HCT116 (cell line): ENCODE measurements around the gene POP5. TPM values are rescaled to one million over a fixed set of nuclear protein-coding genes. Genes with fewer than 3 reads are reported as not detected.

Experiments used
- ATAC-seq: fragments of 200-7000 bp; cut with Tn5 transposase; 2 replicates; pipeline ENCODE4 v1.9.1; 2020; ENCODE audit warnings: mild to moderate bottlenecking, moderate library complexity
- BruUV-seq: library from RNA; stranded (reverse); fragments of 400-500 nt; replicated peaks from 2 replicates; lab custom pipeline; 2021; lab: Mats Ljungman, UMichigan
- CTCF ChIA-PET: fragments of 300-600 bp; sonication (Branson Sonifier 250); formaldehyde crosslinking; loops from one replicate; lab custom pipeline; 2021; ENCODE audit warnings: antibody characterized with exemption; lab: Charles Lee
- POLR2A ChIA-PET: fragments of 300-600, 350-600 bp; sonication (Branson Sonifier 250); formaldehyde crosslinking; loops from one replicate; lab custom pipeline; 2021; ENCODE audit warnings: antibody characterized with exemption; lab: Charles Lee
- RAD21 ChIA-PET, 2 experiments: fragments of 300-600 bp; sonication (Branson Sonifier 250); formaldehyde crosslinking; loops; one replicate each; lab custom pipeline; 2023; ENCODE audit warnings: low total read pairs in 2 of 2; ENCODE audit not compliant: uncharacterized antibody in 2 of 2, unreplicated experiment in 2 of 2, low non-redundant PET in 1 of 2; lab: Charles Lee
- DNase-seq: peaks from one replicate; pipeline ENCODE4 v3.0.0-alpha.2; 2010; ENCODE audit warnings: low read depth, low spot score
- H2AFZ ChIP-seq: fragments of 200-600 bp; shearing (Covaris generic), sonication (generic); 2 replicates; pipeline ENCODE4 v1.6.1; 2017; ENCODE audit warnings: low read depth, mixed run types, mixed read lengths, antibody characterized with exemption, low read length; ENCODE audit not compliant: poor library complexity, severe bottlenecking
- H3K27ac ChIP-seq: 2 replicates; pipeline ENCODE4 v1.5.1; 2012; ENCODE audit warnings: low read depth, low read length
- H3K27me3 ChIP-seq: fragments of 200-600 bp; sonication (generic); 2 replicates; pipeline ENCODE4 v1.6.1; 2016; ENCODE audit warnings: mixed run types, low read length, mixed read lengths; ENCODE audit not compliant: insufficient read depth
- H3K36me3 ChIP-seq, 2 experiments: fragments of 200-500 bp in 1 of 2; fragments of 200-600 bp in 1 of 2; sonication (Bioruptor generic) in 1 of 2; sonication (generic) in 1 of 2; 2 replicates each; pipeline versions ENCODE4 v1.5.1 to v1.6.1; 2014 to 2016; ENCODE audit warnings: low read length in 2 of 2, inconsistent platforms in 1 of 2, mixed read lengths in 1 of 2, mixed run types in 1 of 2; ENCODE audit not compliant: insufficient read depth in 2 of 2, control insufficient read depth in 1 of 2
- H3K4me1 ChIP-seq, 2 experiments: fragments of 200-600 bp in 1 of 2; sonication (generic) in 1 of 2; 2 replicates each; pipeline versions ENCODE4 v1.5.1 to v1.6.1; 2012 to 2017; ENCODE audit warnings: low read length in 2 of 2, inconsistent platforms in 1 of 2, mild to moderate bottlenecking in 1 of 2, mixed read lengths in 1 of 2, mixed run types in 1 of 2, moderate library complexity in 1 of 2; ENCODE audit not compliant: insufficient read depth in 2 of 2, control insufficient read depth in 1 of 2
- H3K4me2 ChIP-seq: fragments of 200-600 bp; sonication (generic); 2 replicates; pipeline ENCODE4 v1.6.1; 2017; ENCODE audit warnings: mixed run types, low read length, mixed read lengths
- H3K4me3 ChIP-seq, 2 experiments: fragments of 200-600 bp in 1 of 2; sonication (generic) in 1 of 2; replicated peaks in 1 of 2; 2 replicates each; pipeline ENCODE4 v1.5.1; 2011 to 2016; ENCODE audit warnings: low read length in 2 of 2, control low read depth in 1 of 2, low read depth in 1 of 2, mild to moderate bottlenecking in 1 of 2, mixed read lengths in 1 of 2, mixed run types in 1 of 2
- H3K79me2 ChIP-seq: fragments of 200-600 bp; sonication (generic); 2 replicates; pipeline ENCODE4 v1.6.1; 2017; ENCODE audit warnings: mild to moderate bottlenecking, mixed run types, low read length, moderate library complexity, mixed read lengths; ENCODE audit not compliant: insufficient read depth
- H3K9ac ChIP-seq: fragments of 200-600 bp; sonication (generic); 2 replicates; pipeline ENCODE4 v1.6.1; 2016; ENCODE audit warnings: low read length, mixed read lengths
- H3K9me2 ChIP-seq: fragments of 200-600 bp; sonication (generic), shearing (Covaris generic); 2 replicates; pipeline ENCODE4 v1.6.1; 2017; ENCODE audit warnings: mixed run types, mild to moderate bottlenecking, moderate library complexity; ENCODE audit not compliant: insufficient read depth
- H3K9me3 ChIP-seq, 2 experiments: fragments of 200-500 bp in 1 of 2; fragments of 200-600 bp in 1 of 2; sonication (Bioruptor generic) in 1 of 2; sonication (generic) in 1 of 2; 2 replicates each; pipeline ENCODE4 v1.6.1; 2014 to 2017; ENCODE audit warnings: low read length in 2 of 2, mixed read lengths in 2 of 2, inconsistent platforms in 1 of 2, low read depth in 1 of 2, mild to moderate bottlenecking in 1 of 2, mixed run types in 1 of 2, moderate library complexity in 1 of 2; ENCODE audit not compliant: control insufficient read depth in 1 of 2, insufficient read depth in 1 of 2
- H4K20me1 ChIP-seq: fragments of 200-600 bp; sonication (generic), shearing (Covaris generic); 2 replicates; pipeline ENCODE4 v1.6.1; 2017; ENCODE audit warnings: mixed run types, mild to moderate bottlenecking, moderate library complexity; ENCODE audit not compliant: insufficient read depth
- CEBPB ChIP-seq: IDR thresholded peaks from 2 replicates; pipeline ENCODE4 v1.6.1; 2012; ENCODE audit warnings: low read depth
- CTCF ChIP-seq, 3 experiments: fragments of 200-600 bp in 1 of 3; sonication (generic) in 1 of 3; IDR thresholded peaks in 2 of 3; conservative IDR thresholded peaks in 1 of 3; 2 replicates each; pipeline ENCODE4 v1.5.1; 2012 to 2017; ENCODE audit warnings: low read depth in 2 of 3, low read length in 2 of 3, antibody characterized with exemption in 1 of 3, borderline replicate concordance in 1 of 3, control low read depth in 1 of 3, mild to moderate bottlenecking in 1 of 3, mixed read lengths in 1 of 3, mixed run types in 1 of 3, moderate library complexity in 1 of 3; ENCODE audit not compliant: insufficient read depth in 1 of 3
- POLR2AphosphoS5 ChIP-seq: IDR thresholded peaks from 2 replicates; pipeline ENCODE4 v1.6.1; 2011; ENCODE audit warnings: mild to moderate bottlenecking, low read depth, low read length, moderate library complexity
- RAD21 ChIP-seq: IDR thresholded peaks from 2 replicates; pipeline ENCODE4 v1.6.1; 2012; ENCODE audit warnings: low read depth, mild to moderate bottlenecking
- REST ChIP-seq: IDR thresholded peaks from 2 replicates; pipeline ENCODE4 v1.6.1; 2012; ENCODE audit warnings: low read depth
- TCF7L2 ChIP-seq: IDR thresholded peaks from 2 replicates; pipeline ENCODE4 v1.7.0; 2011; ENCODE audit warnings: borderline replicate concordance, inconsistent platforms; ENCODE audit not compliant: insufficient read depth, insufficient read length; ENCODE audit errors: extremely low read depth
- ZFX ChIP-seq: fragments of 450-650 bp; IDR thresholded peaks from 2 replicates; pipeline ENCODE4 v1.6.1; 2017
- intact Hi-C: fragments of 100-400 bp; cut with micrococcal nuclease; formaldehyde crosslinking; loops from 2 replicates; pipeline ENCODE4 v1.10.0; 2022
- total RNA-seq: library from RNA; stranded (reverse); gene quantifications from one replicate; pipeline ENCODE4 v1.2.1, GENCODE V29; 2021; ENCODE audit not compliant: unreplicated experiment

The POP5 gene
- total RNA-seq, 1 experiment from 2014 or later: 66.9 TPM

- POLR2A ChIA-PET: interaction anchor here (0.6 kb wide), 2 partner anchors 19 to 387 kb away, joined by 3 to 4 read pairs; no protein-coding TSS in a partner anchor
- peak overlapping the region; percentile 94 for H2AFZ ChIP-seq
- H3K9me2 ChIP-seq: no peaks in the 10 kb centered on the region
- no peaks in the 10 kb centered on the region for H4K20me1 ChIP-seq
- intact Hi-C loops: loop anchor here (1.0 to 5.0 kb wide), 4 partner anchors 65 to 528 kb away; partner anchors contain the start of gene PLA2G1B
- no peaks in the 10 kb centered on the region for H3K9me3 ChIP-seq
- CTCF ChIA-PET: interaction anchor here (0.6 to 1.6 kb wide), 6 partner anchors 19 to 425 kb away, joined by 3 to 5 read pairs (median 4); no protein-coding TSS in a partner anchor
- peaks cover 10% of the 10 kb centered on the region for H3K79me2 ChIP-seq
- H3K27ac ChIP-seq: no peak overlapping the region; the same call in 1 of the 2 replicates
- H3K4me2 ChIP-seq: peak overlapping the region; percentile 87
- H3K9ac ChIP-seq: peak overlapping the region; percentile 58
- H3K36me3 ChIP-seq: peaks cover 2% of the 10 kb centered on the region in 2 experiments; a peak in 1 of 4 replicates
- DNase-seq: peak; percentile 13
- peak; percentile 52 for ATAC-seq
- RAD21 ChIA-PET: interaction anchor here in 1 of 2 experiments (0.7 to 1.0 kb wide), 2 partner anchors 387 to 388 kb away, joined by 3 to 4 read pairs; no protein-coding TSS in a partner anchor
- peaks cover 6 to 33% of the 10 kb centered on the region in 2 experiments for H3K4me1 ChIP-seq
- peak overlapping the region; percentile 32 to 61 for H3K4me3 ChIP-seq
- no peaks in the 10 kb centered on the region for H3K27me3 ChIP-seq
- no peak for TF ChIP-seq CEBPB
- peak; percentile 11 for TF ChIP-seq TCF7L2
- TF ChIP-seq POLR2AphosphoS5: 0 out of 2 replicates have a peak, but pooled peaks have one; percentile 18
- no peak for TF ChIP-seq REST
- peak; percentile 60 for TF ChIP-seq RAD21
- peak; percentile 70 for TF ChIP-seq ZFX
- peak in 2 of 3 experiments; percentile 16 to 30; a peak in 2 of 6 replicates for TF ChIP-seq CTCF (IDR thresholded peaks at IDR 0.05 in 2 of 3, conservative IDR thresholded peaks at IDR 0.05 in 1 of 3; ENCODE audit: borderline replicate concordance in 1 of 3, insufficient read depth in 1 of 3, low read depth in 2 of 3, low read length in 2 of 3)
- no TSS peak for BruUV-seq
Observed at GRCh38 chr12:120584343-120585149, 3.3 kb upstream of the POP5 start.
